Measurements from ENCODE around the gene SCCPDH. TPM values are rescaled to one million over a fixed set of nuclear protein-coding genes. Genes with fewer than 3 reads are reported as not detected.

The SCCPDH gene
- total and polyA plus RNA-seq, 9 of the 15 experiments (the other 6 are each of a cell fraction or from before 2014, with no cell fraction given) = 7.0 to 61.9 (median 38.3) TPM

DNA sequence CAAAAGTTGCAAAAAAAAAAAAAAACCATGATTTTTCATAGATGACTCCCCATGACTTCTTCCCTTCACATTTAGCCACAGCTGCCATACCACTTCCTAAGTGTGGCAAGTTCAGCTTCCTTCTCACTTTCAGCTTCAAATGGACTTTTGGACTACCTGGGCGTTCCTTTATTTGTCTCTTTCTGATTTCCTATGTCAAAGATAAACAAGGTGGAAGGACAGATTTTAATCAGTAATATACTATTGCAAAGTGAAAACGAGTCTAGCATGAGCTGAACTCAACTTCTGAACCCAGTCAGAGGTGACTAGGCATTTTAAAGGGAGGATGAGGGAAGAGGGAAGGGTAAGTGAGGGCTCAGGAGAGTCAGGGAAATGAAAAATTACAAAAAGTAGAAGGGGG lies 14.4 kb upstream of the SCCPDH start:
- DNase-seq (ENCODE audit: extremely low read depth in 1 of 4, low spot score in 3 of 4) (no peak), FAIRE-seq (no peak)

More for the DNA sequence above, 14.4 kb upstream of the SCCPDH start:
- ChIA-PET POLR2A (interaction anchor here (0.8 to 1.1 kb wide), 4 partner anchors 14 to 145 kb away, joined by 3 to 4 read pairs (median 3); partner anchors contain the start of gene SCCPDH), CTCF (ENCODE audit: low intra/inter-chr PET ratio) (interaction anchor here (0.6 to 0.7 kb wide), 2 partner anchors 14 to 160 kb away, joined by 3 read pairs; partner anchors contain the start of gene SCCPDH)
- TF ChIP-seq ELF4 (CRISPR knock-in tag; IDR thresholded peaks at IDR 0.05) (no peak), HOXB6 (CRISPR knock-in tag; IDR thresholded peaks at IDR 0.05; ENCODE audit: borderline replicate concordance) (no peak), ZNF324 (CRISPR knock-in tag; IDR thresholded peaks at IDR 0.05) (no peak), KLF13 (tag; IDR thresholded peaks at IDR 0.05; ENCODE audit: borderline replicate concordance, low read depth) (no peak), NFXL1 (CRISPR knock-in tag; IDR thresholded peaks at IDR 0.05) (no peak), SREBF1 (IDR thresholded peaks at IDR 0.05; ENCODE audit: borderline replicate concordance, low read depth, low read length) (no peak), ZKSCAN1 (IDR thresholded peaks at IDR 0.05; ENCODE audit: low read depth, low read length) (no peak), PURB (CRISPR knock-in tag; IDR thresholded peaks at IDR 0.05; ENCODE audit: low read depth) (no peak), ZNF212 (CRISPR knock-in tag; IDR thresholded peaks at IDR 0.05) (no peak), ETS2 (tag; IDR thresholded peaks at IDR 0.05; ENCODE audit: borderline replicate concordance, poor library complexity, severe bottlenecking) (no peak)
- TF ChIP-seq, protein P1, sequence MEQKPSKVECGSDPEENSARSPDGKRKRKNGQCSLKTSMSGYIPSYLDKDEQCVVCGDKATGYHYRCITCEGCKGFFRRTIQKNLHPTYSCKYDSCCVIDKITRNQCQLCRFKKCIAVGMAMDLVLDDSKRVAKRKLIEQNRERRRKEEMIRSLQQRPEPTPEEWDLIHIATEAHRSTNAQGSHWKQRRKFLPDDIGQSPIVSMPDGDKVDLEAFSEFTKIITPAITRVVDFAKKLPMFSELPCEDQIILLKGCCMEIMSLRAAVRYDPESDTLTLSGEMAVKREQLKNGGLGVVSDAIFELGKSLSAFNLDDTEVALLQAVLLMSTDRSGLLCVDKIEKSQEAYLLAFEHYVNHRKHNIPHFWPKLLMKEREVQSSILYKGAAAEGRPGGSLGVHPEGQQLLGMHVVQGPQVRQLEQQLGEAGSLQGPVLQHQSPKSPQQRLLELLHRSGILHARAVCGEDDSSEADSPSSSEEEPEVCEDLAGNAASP (IDR thresholded peaks at IDR 0.05) = no peak
- TF ChIP-seq, protein P2, sequence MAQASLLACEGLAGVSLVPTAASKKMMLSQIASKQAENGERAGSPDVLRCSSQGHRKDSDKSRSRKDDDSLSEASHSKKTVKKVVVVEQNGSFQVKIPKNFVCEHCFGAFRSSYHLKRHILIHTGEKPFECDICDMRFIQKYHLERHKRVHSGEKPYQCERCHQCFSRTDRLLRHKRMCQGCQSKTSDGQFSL (CRISPR knock-in tag; IDR thresholded peaks at IDR 0.05) = no peak
- TF ChIP-seq, protein P2 (tag; IDR thresholded peaks at IDR 0.05) = no peak
- intact Hi-C loops (cut with micrococcal nuclease) (no loop called here), in situ Hi-C loops (cut with MboI) (no loop called here)
- WGBS (ENCODE audit: insufficient coverage, low coverage, missing lambda C conversion rate) = 0% methylated on average over 2 of the region's 2 CpGs
- no TSS peak for BruUV-seq (replicated peaks)
- Histone ChIP-seq H2AFZ (ENCODE audit: low read depth, low read length) (no peak overlapping the region), H3K9me3 (replicated peaks; ENCODE audit: control insufficient read depth, insufficient read depth, low read depth, low read length) (no peaks in the 10 kb centered on the region), H3K79me2 (ENCODE audit: control insufficient read depth, insufficient read depth, low read length) (no peaks in the 10 kb centered on the region), H3K4me1 (replicated peaks in 1 of 2; ENCODE audit: control insufficient read depth in 2 of 2, insufficient read depth in 2 of 2, low read length in 2 of 2) (no peaks in the 10 kb centered on the region), H4K20me1 (replicated peaks; ENCODE audit: control insufficient read depth, insufficient read depth, low read length) (no peaks in the 10 kb centered on the region), H3K27ac (ENCODE audit: extremely low read depth, low read depth, low read length) (no peak overlapping the region), H3K9ac (ENCODE audit: insufficient read depth in 1 of 2, low read depth in 2 of 2, low read length in 2 of 2) (no peak overlapping the region), H3K9me1 (ENCODE audit: control insufficient read depth, insufficient read depth, low read length) (no peaks in the 10 kb centered on the region), H3K4me3 (no peak overlapping the region), H3K4me2 (ENCODE audit: insufficient read depth, low read length) (no peak overlapping the region), H3K27me3 (ENCODE audit: control insufficient read depth in 2 of 2, insufficient read depth in 2 of 2, low read length in 2 of 2) (no peaks in the 10 kb centered on the region; a peak in 1 of 5 replicates), H3K36me3 (ENCODE audit: control insufficient read depth, insufficient read depth, low read length) (no peaks in the 10 kb centered on the region)
- no peak for ATAC-seq
